ENCODE measurements around the gene ANKFY1.

The ANKFY1 gene

GRCh38 chr17:4170639-4171280, 93.0 kb downstream of the ANKFY1 start:
- in situ Hi-C loops (cut with MboI; ENCODE audit: low pct_unique_long_range_greater_than_20kb, low sequenced_read_pairs, unreplicated experiment) = no loop called here
- DNase-seq (ENCODE audit: low spot score) = no peak
- TF ChIP-seq CTCF (IDR thresholded peaks at IDR 0.05; ENCODE audit: extremely low read depth, insufficient read depth, missing control alignments) = no peak

- DNase-seq (ENCODE audit: low spot score) = no peak
- in situ Hi-C loops (cut with MboI; ENCODE audit: low pct_unique_long_range_greater_than_20kb, low sequenced_read_pairs, unreplicated experiment) = no loop called here
- TF ChIP-seq CTCF (IDR thresholded peaks at IDR 0.05; ENCODE audit: extremely low read depth, insufficient read depth, missing control alignments) = no peak
Observed at GRCh38 chr17:4167786-4168185, 96.0 kb downstream of the ANKFY1 start.

- DNase-seq (ENCODE audit: low spot score) = no peak
- TF ChIP-seq CTCF (IDR thresholded peaks at IDR 0.05; ENCODE audit: extremely low read depth, insufficient read depth, missing control alignments) = no peak
- in situ Hi-C loops (cut with MboI; ENCODE audit: low pct_unique_long_range_greater_than_20kb, low sequenced_read_pairs, unreplicated experiment) = no loop called here
Observed at GRCh38 chr17:4166419-4166818, 97.4 kb downstream of the ANKFY1 start.

- in situ Hi-C loops (cut with MboI; ENCODE audit: low pct_unique_long_range_greater_than_20kb, low sequenced_read_pairs, unreplicated experiment) = no loop called here
- no peak for TF ChIP-seq CTCF (IDR thresholded peaks at IDR 0.05; ENCODE audit: extremely low read depth, insufficient read depth, missing control alignments)
Observed at GRCh38 chr17:4165301-4166010, 98.3 kb downstream of the ANKFY1 start.

GRCh38 chr17:4163951-4164350, 99.8 kb downstream of the ANKFY1 start:
- in situ Hi-C loops (cut with MboI; ENCODE audit: low pct_unique_long_range_greater_than_20kb, low sequenced_read_pairs, unreplicated experiment) = no loop called here
- no peak for DNase-seq (ENCODE audit: low spot score)
- TF ChIP-seq CTCF (IDR thresholded peaks at IDR 0.05; ENCODE audit: extremely low read depth, insufficient read depth, missing control alignments) = no peak

More at GRCh38 chr17:4165301-4166010, 98.3 kb downstream of the ANKFY1 start:
- DNase-seq (ENCODE audit: low spot score) = no peak

GRCh38 chr17:4162775-4163466, 100.9 kb downstream of the ANKFY1 start:
- TF ChIP-seq CTCF (IDR thresholded peaks at IDR 0.05; ENCODE audit: extremely low read depth, insufficient read depth, missing control alignments) = no peak
- no peak for DNase-seq (ENCODE audit: low spot score)
- in situ Hi-C loops (cut with MboI; ENCODE audit: low pct_unique_long_range_greater_than_20kb, low sequenced_read_pairs, unreplicated experiment) = no loop called here
